ENCODE results near the gene ZRANB3.

ZRANB3 gene

GRCh38 chr2:135318808-135319207 is 212.2 kb downstream of the ZRANB3 start:
- no peak for TF ChIP-seq CTCF (IDR thresholded peaks at IDR 0.05; ENCODE audit: borderline replicate concordance, control extremely low read depth, extremely low read depth, insufficient read depth, missing control alignments)
- in situ Hi-C loops (cut with MboI; ENCODE audit: low sequenced_read_pairs, unreplicated experiment): no loop called here
- DNase-seq (ENCODE audit: low spot score): no peak

GRCh38 chr2:135317375-135317774 is 213.6 kb downstream of the ZRANB3 start:
- no peak for DNase-seq (ENCODE audit: low spot score)
- no peak for TF ChIP-seq CTCF (IDR thresholded peaks at IDR 0.05; ENCODE audit: borderline replicate concordance, control extremely low read depth, extremely low read depth, insufficient read depth, missing control alignments)
- in situ Hi-C loops (cut with MboI; ENCODE audit: low sequenced_read_pairs, unreplicated experiment): no loop called here

- in situ Hi-C loops (cut with MboI; ENCODE audit: low sequenced_read_pairs, unreplicated experiment): no loop called here
Measured at GRCh38 chr2:135311962-135312361, 219.1 kb downstream of the ZRANB3 start.

GRCh38 chr2:135311268-135311667 is 219.8 kb downstream of the ZRANB3 start:
- in situ Hi-C loops (cut with MboI; ENCODE audit: low sequenced_read_pairs, unreplicated experiment): no loop called here

More at GRCh38 chr2:135311962-135312361, 219.1 kb downstream of the ZRANB3 start:
- no peak for DNase-seq (ENCODE audit: low spot score)
- no peak for TF ChIP-seq CTCF (IDR thresholded peaks at IDR 0.05; ENCODE audit: borderline replicate concordance, control extremely low read depth, extremely low read depth, insufficient read depth, missing control alignments)

GRCh38 chr2:135304694-135305093 is 226.3 kb downstream of the ZRANB3 start:
- DNase-seq (ENCODE audit: low spot score): no peak
- no peak for TF ChIP-seq CTCF (IDR thresholded peaks at IDR 0.05; ENCODE audit: borderline replicate concordance, control extremely low read depth, extremely low read depth, insufficient read depth, missing control alignments)
- in situ Hi-C loops (cut with MboI; ENCODE audit: low sequenced_read_pairs, unreplicated experiment): no loop called here

More at GRCh38 chr2:135311268-135311667, 219.8 kb downstream of the ZRANB3 start:
- TF ChIP-seq CTCF (IDR thresholded peaks at IDR 0.05; ENCODE audit: borderline replicate concordance, control extremely low read depth, extremely low read depth, insufficient read depth, missing control alignments): no peak
- DNase-seq (ENCODE audit: low spot score): no peak

- in situ Hi-C loops (cut with MboI; ENCODE audit: low sequenced_read_pairs, unreplicated experiment): no loop called here
- no peak for TF ChIP-seq CTCF (IDR thresholded peaks at IDR 0.05; ENCODE audit: borderline replicate concordance, control extremely low read depth, extremely low read depth, insufficient read depth, missing control alignments)
- DNase-seq (ENCODE audit: low spot score): peak; percentile 49
Measured at GRCh38 chr2:135299658-135300244, 231.3 kb downstream of the ZRANB3 start.
